ENCODE data around the gene CACNG3. TPM values are rescaled to one million over a fixed set of nuclear protein-coding genes. Genes with fewer than 3 reads are reported as not detected.
"Not testable (repeated sequence)": the region's sequence is repeated elsewhere in the genome, so short reads cannot be mapped to it uniquely, and the experiment has no call there.

Gene CACNG3
- total RNA-seq = not detected

- Mint-ChIP-seq H3K27ac (no peak within 1 kb of the TSS), H3K4me3 (no peak within 1 kb of the TSS), H3K9me3 (no peaks in the 10 kb centered on the region), H3K4me1 (no peaks in the 10 kb centered on the region), H3K27me3 (peaks cover 46% of the 10 kb centered on the region), H3K36me3 (ENCODE audit: low read depth) (no peaks in the 10 kb centered on the region)
- POLR2A ChIA-PET = interaction anchor here (0.6 to 1.1 kb wide), 2 partner anchors 185 to 305 kb away, joined by 3 to 4 read pairs; no protein-coding TSS in a partner anchor
- peak; percentile 69 for DNase-seq
- CTCF ChIA-PET = interaction anchor here (1.1 to 4.6 kb wide), 4 partner anchors 183 to 249 kb away, joined by 4 to 43 read pairs (median 10); no protein-coding TSS in a partner anchor
Observed at GRCh38 chr16:24255456-24256371, at the start of gene CACNG3. Gene CACNG3 (plus strand): TSS chr16:24256335. CDS start chr16:24256755, 420 bp downstream.

- Mint-ChIP-seq H3K9me3 (no peaks in the 10 kb centered on the region), H3K4me1 (peaks cover 1% of the 10 kb centered on the region), H3K27ac (no peak overlapping the region), H3K4me3 (no peak overlapping the region), H3K36me3 (ENCODE audit: low read depth) (peaks cover 22% of the 10 kb centered on the region), H3K27me3 (no peaks in the 10 kb centered on the region)
- ChIA-PET POLR2A (no interaction called here), CTCF (no interaction called here)
- DNase-seq = no peak
Observed at GRCh38 chr16:24206926-24207325, 49.2 kb upstream of the CACNG3 start.

- Mint-ChIP-seq H3K4me1 (no peaks in the 10 kb centered on the region), H3K4me3 (no peak overlapping the region), H3K9me3 (no peaks in the 10 kb centered on the region), H3K27ac (no peak overlapping the region), H3K27me3 (no peaks in the 10 kb centered on the region), H3K36me3 (ENCODE audit: low read depth) (peaks cover 9% of the 10 kb centered on the region)
- ChIA-PET CTCF (interaction anchor here (1.1 to 1.2 kb wide), 2 partner anchors 44 to 166 kb away, joined by 3 to 5 read pairs; no protein-coding TSS in a partner anchor), POLR2A (no interaction called here)
- no peak for DNase-seq
Observed at GRCh38 chr16:24208710-24209109, 47.4 kb upstream of the CACNG3 start.

- DNase-seq = no peak
- no peak overlapping the region for H3K27ac Mint-ChIP-seq
- H3K4me1 Mint-ChIP-seq = no peaks in the 10 kb centered on the region
- H3K36me3 Mint-ChIP-seq (ENCODE audit: low read depth) = peaks cover 21% of the 10 kb centered on the region
- no peaks in the 10 kb centered on the region for H3K27me3 Mint-ChIP-seq
- H3K4me3 Mint-ChIP-seq = no peak overlapping the region
- H3K9me3 Mint-ChIP-seq = no peaks in the 10 kb centered on the region
- CTCF ChIA-PET = interaction anchor here (0.7 kb wide), 1 partner anchor 23 kb away, joined by 3 read pairs; no protein-coding TSS in a partner anchor
- POLR2A ChIA-PET = no interaction called here
Observed at GRCh38 chr16:24214992-24215391, 41.1 kb upstream of the CACNG3 start.

- ChIA-PET POLR2A (no interaction called here), CTCF (no interaction called here)
- Mint-ChIP-seq H3K4me3 (no peak overlapping the region), H3K27me3 (no peaks in the 10 kb centered on the region), H3K36me3 (ENCODE audit: low read depth) (peaks cover 34% of the 10 kb centered on the region), H3K4me1 (no peaks in the 10 kb centered on the region), H3K27ac (no peak overlapping the region), H3K9me3 (peaks cover 2% of the 10 kb centered on the region)
- no peak for DNase-seq
Observed at GRCh38 chr16:24216961-24217360, 39.2 kb upstream of the CACNG3 start.

- Mint-ChIP-seq H3K4me3 (no peak overlapping the region), H3K4me1 (no peaks in the 10 kb centered on the region), H3K9me3 (peaks cover 2% of the 10 kb centered on the region), H3K27me3 (no peaks in the 10 kb centered on the region), H3K36me3 (ENCODE audit: low read depth) (peaks cover 36% of the 10 kb centered on the region), H3K27ac (no peak overlapping the region)
- CTCF ChIA-PET = no interaction called here
- no peak for DNase-seq
- POLR2A ChIA-PET = no interaction called here
Observed at GRCh38 chr16:24217461-24217860, 38.7 kb upstream of the CACNG3 start.

- Mint-ChIP-seq H3K27ac (no peak overlapping the region), H3K4me3 (no peak overlapping the region), H3K9me3 (peaks cover 2% of the 10 kb centered on the region), H3K4me1 (no peaks in the 10 kb centered on the region), H3K27me3 (no peaks in the 10 kb centered on the region), H3K36me3 (ENCODE audit: low read depth) (peaks cover 34% of the 10 kb centered on the region)
- POLR2A ChIA-PET = no interaction called here
- CTCF ChIA-PET = no interaction called here
- DNase-seq = no peak
Observed at GRCh38 chr16:24218299-24218698, 37.8 kb upstream of the CACNG3 start.

- Mint-ChIP-seq H3K9me3 (peaks cover 2% of the 10 kb centered on the region), H3K4me3 (no peak overlapping the region), H3K27ac (no peak overlapping the region), H3K36me3 (ENCODE audit: low read depth) (peaks cover 23% of the 10 kb centered on the region), H3K27me3 (no peaks in the 10 kb centered on the region), H3K4me1 (no peaks in the 10 kb centered on the region)
- ChIA-PET CTCF (no interaction called here), POLR2A (interaction anchor here (1.9 kb wide), 1 partner anchor 11 kb away, joined by 4 read pairs; no protein-coding TSS in a partner anchor)
- DNase-seq = no peak
Observed at GRCh38 chr16:24221219-24221618, 34.9 kb upstream of the CACNG3 start.

GRCh38 chr16:24228514-24228913 is 27.6 kb upstream of the CACNG3 start:
- DNase-seq = no peak
- no peaks in the 10 kb centered on the region for H3K4me1 Mint-ChIP-seq
- POLR2A ChIA-PET = no interaction called here
- H3K36me3 Mint-ChIP-seq (ENCODE audit: low read depth) = no peaks in the 10 kb centered on the region
- no peak overlapping the region for H3K4me3 Mint-ChIP-seq
- peaks cover 2% of the 10 kb centered on the region for H3K27me3 Mint-ChIP-seq
- H3K9me3 Mint-ChIP-seq = no peaks in the 10 kb centered on the region
- H3K27ac Mint-ChIP-seq = no peak overlapping the region
- CTCF ChIA-PET = no interaction called here

- DNase-seq = no peak
- Mint-ChIP-seq H3K27me3 (peaks cover 2% of the 10 kb centered on the region), H3K36me3 (ENCODE audit: low read depth) (no peaks in the 10 kb centered on the region), H3K4me1 (no peaks in the 10 kb centered on the region), H3K27ac (no peak overlapping the region), H3K9me3 (no peaks in the 10 kb centered on the region), H3K4me3 (no peak overlapping the region)
- ChIA-PET POLR2A (no interaction called here), CTCF (no interaction called here)
Observed at GRCh38 chr16:24232936-24233335, 23.2 kb upstream of the CACNG3 start.

- H3K27ac Mint-ChIP-seq = no peak overlapping the region
- ChIA-PET CTCF (no interaction called here), POLR2A (no interaction called here)
- H3K9me3 Mint-ChIP-seq = peaks cover 12% of the 10 kb centered on the region
- H3K27me3 Mint-ChIP-seq = peaks cover 8% of the 10 kb centered on the region
- peaks cover 5% of the 10 kb centered on the region for H3K36me3 Mint-ChIP-seq (ENCODE audit: low read depth)
- no peaks in the 10 kb centered on the region for H3K4me1 Mint-ChIP-seq
- no peak overlapping the region for H3K4me3 Mint-ChIP-seq
- no peak for DNase-seq
Observed at GRCh38 chr16:24234737-24235136, 21.4 kb upstream of the CACNG3 start.

GRCh38 chr16:24235806-24236205 is 20.3 kb upstream of the CACNG3 start:
- Mint-ChIP-seq H3K27me3 (peaks cover 10% of the 10 kb centered on the region), H3K27ac (no peak overlapping the region), H3K4me3 (no peak overlapping the region), H3K9me3 (peaks cover 12% of the 10 kb centered on the region), H3K36me3 (ENCODE audit: low read depth) (peaks cover 5% of the 10 kb centered on the region), H3K4me1 (no peaks in the 10 kb centered on the region)
- CTCF ChIA-PET = no interaction called here
- DNase-seq = no peak
- POLR2A ChIA-PET = no interaction called here

- H3K36me3 Mint-ChIP-seq (ENCODE audit: low read depth); H3K27ac Mint-ChIP-seq; H3K4me3 Mint-ChIP-seq; H3K4me1 Mint-ChIP-seq; DNase-seq; POLR2A ChIA-PET; CTCF ChIA-PET: not testable (repeated sequence)
- Mint-ChIP-seq H3K27me3 (peaks cover 16% of the 10 kb centered on the region), H3K9me3 (peaks cover 12% of the 10 kb centered on the region)
Observed at GRCh38 chr16:24238846-24239245, 17.3 kb upstream of the CACNG3 start.
